GM12891 (cell line): ENCODE results near the gene TRMT1.

Experiments used
- DNase-seq: peaks from one replicate; pipeline ENCODE4 v3.0.0; 2011; ENCODE audit warnings: low spot score; ENCODE audit not compliant: insufficient read length
- FAIRE-seq: peaks from 2 replicates; lab custom pipeline; 2011; peaks lifted over from hg19 to GRCh38; lab: Jason Lieb, UNC
- PAX5 ChIP-seq: IDR thresholded peaks from 2 replicates; pipeline ENCODE4 v1.6.1; 2011; ENCODE audit warnings: low read length, moderate library complexity, mild to moderate bottlenecking; ENCODE audit not compliant: insufficient read depth, severe bottlenecking
- POLR2A ChIP-seq: IDR thresholded peaks from 2 replicates; pipeline ENCODE4 v1.6.1; 2011; ENCODE audit warnings: low read depth, low read length, control low read depth
- POLR2AphosphoS5 ChIP-seq: IDR thresholded peaks from 2 replicates; pipeline ENCODE4 v1.6.1; 2011; ENCODE audit warnings: low read depth, low read length, control low read depth
- POU2F2 ChIP-seq: IDR thresholded peaks from 2 replicates; pipeline ENCODE4 v1.6.1; 2011; ENCODE audit warnings: low read depth, mild to moderate bottlenecking, control low read depth, low read length, moderate library complexity
- SPI1 ChIP-seq: IDR thresholded peaks from 2 replicates; pipeline ENCODE4 v1.6.1; 2011; ENCODE audit warnings: low read depth, low read length, control low read depth
- TAF1 ChIP-seq: IDR thresholded peaks from 2 replicates; pipeline ENCODE4 v1.6.1; 2011; ENCODE audit warnings: low read depth, low read length, control low read depth

Gene TRMT1

GRCh38 chr19:13056052-13056660, 60.4 kb downstream of the TRMT1 start:
- no peak for TF ChIP-seq POLR2AphosphoS5
- TF ChIP-seq POLR2A = no peak
- no peak for TF ChIP-seq TAF1
- TF ChIP-seq SPI1 = no peak
- TF ChIP-seq POU2F2 = no peak
- DNase-seq (no peak), FAIRE-seq (no peak)

- TF ChIP-seq POLR2A (no peak), PAX5 (no peak), POLR2AphosphoS5 (no peak)
- no peak for DNase-seq
- no peak for FAIRE-seq
Measured at GRCh38 chr19:13055213-13056051, 61.1 kb downstream of the TRMT1 start.
